Muscle layer of duodenum (tissue), 2 donors: ENCODE measurements around the gene GTF2H2C.
"Not testable (repeated sequence)": the region's sequence is repeated elsewhere in the genome, so short reads cannot be mapped to it uniquely, and the experiment has no call there.

Experiments
- H3K27ac ChIP-seq: one replicate; pipeline ENCODE4 v1.7.0; 2013; ENCODE audit warnings: mild to moderate bottlenecking, low read length
- H3K27me3 ChIP-seq: one replicate; pipeline ENCODE4 v1.7.0; 2013; ENCODE audit warnings: low read depth, mild to moderate bottlenecking, control low read depth, low read length
- H3K36me3 ChIP-seq, 2 donors: one replicate each; pipeline ENCODE4 v1.7.0; 2013; ENCODE audit warnings: low read length in 2 of 2, control low read depth in 1 of 2, mild to moderate bottlenecking in 1 of 2; ENCODE audit not compliant: insufficient read depth in 2 of 2, control insufficient read depth in 1 of 2
- H3K4me1 ChIP-seq, 2 donors: one replicate each; pipeline ENCODE4 v1.7.0; 2013; ENCODE audit warnings: low read length in 2 of 2, mild to moderate bottlenecking in 2 of 2, control low read depth in 1 of 2, moderate library complexity in 1 of 2; ENCODE audit not compliant: insufficient read depth in 2 of 2, control insufficient read depth in 1 of 2
- H3K4me3 ChIP-seq, 2 donors: one replicate each; pipeline ENCODE4 v1.7.0; 2013; ENCODE audit warnings: low read length in 2 of 2, low read depth in 1 of 2, mild to moderate bottlenecking in 1 of 2
- H3K9me3 ChIP-seq, 2 donors: one replicate each; pipeline ENCODE4 v1.7.0; 2013; ENCODE audit warnings: low read length in 2 of 2, control low read depth in 1 of 2, mild to moderate bottlenecking in 1 of 2; ENCODE audit not compliant: control insufficient read depth in 1 of 2
- donor health status: healthy.

The GTF2H2C gene

DNA sequence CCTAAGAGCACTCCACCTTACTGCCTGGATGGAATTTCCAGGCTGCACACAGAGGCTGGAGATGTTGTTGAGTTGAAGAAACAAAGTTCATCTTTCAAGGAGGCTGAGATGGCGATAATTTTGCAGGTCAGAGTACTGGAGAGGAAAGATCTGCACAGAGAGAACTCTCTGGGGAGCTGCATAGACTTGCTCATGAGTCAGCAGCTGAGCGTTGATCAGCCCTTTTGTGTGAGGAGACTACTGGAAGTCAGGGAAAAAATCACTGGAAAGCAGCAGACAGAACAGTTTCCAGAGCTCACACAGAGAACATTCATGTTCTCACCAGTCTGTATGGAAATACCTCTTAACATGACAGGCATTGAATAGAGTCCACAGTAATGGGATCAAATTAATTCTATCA lies 23.4 kb downstream of the GTF2H2C start:
- not testable (repeated sequence) for H3K27me3 ChIP-seq, H3K9me3 ChIP-seq, H3K36me3 ChIP-seq

DNA sequence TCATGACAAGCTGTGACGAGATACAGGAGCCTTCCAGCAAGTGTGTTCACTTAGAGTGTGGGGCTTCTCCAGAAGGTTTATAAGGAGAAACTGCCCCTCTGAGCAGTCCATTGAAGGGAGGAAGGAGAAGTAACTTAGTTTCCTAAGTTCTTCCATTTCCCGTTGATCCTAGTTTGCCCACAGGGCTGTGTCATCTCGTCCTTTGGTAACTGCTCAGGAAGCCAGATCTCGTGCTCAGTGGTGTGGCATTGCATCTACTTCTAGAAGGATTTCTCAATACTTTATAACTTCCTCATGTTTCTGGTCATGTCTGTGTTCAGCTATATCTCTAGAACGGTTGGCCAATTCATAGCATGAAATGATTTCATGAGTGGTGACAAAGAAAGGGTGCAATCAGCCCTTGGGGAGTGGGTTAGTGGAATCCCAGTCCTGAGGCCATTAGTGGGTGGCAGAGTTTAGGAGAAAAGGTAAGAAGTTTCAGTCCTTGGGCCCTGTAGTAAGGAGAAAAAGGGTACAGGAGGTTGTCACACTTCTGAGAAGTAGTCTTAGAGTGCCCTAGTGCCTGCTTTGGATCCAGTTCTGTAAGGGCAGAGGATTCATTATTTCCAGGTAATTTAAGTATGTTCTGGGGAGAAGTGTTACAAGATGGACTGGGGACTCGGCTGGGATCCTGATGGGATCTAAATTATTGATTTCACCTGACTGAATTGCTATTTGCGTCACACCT lies 36.3 kb downstream of the GTF2H2C start:
- H3K9me3 ChIP-seq, H3K4me3 ChIP-seq, H3K36me3 ChIP-seq, H3K4me1 ChIP-seq, H3K27me3 ChIP-seq, H3K27ac ChIP-seq: not testable (repeated sequence)

More for the DNA sequence above, 23.4 kb downstream of the GTF2H2C start:
- H3K4me1 ChIP-seq, H3K4me3 ChIP-seq, H3K27ac ChIP-seq: not testable (repeated sequence)

DNA sequence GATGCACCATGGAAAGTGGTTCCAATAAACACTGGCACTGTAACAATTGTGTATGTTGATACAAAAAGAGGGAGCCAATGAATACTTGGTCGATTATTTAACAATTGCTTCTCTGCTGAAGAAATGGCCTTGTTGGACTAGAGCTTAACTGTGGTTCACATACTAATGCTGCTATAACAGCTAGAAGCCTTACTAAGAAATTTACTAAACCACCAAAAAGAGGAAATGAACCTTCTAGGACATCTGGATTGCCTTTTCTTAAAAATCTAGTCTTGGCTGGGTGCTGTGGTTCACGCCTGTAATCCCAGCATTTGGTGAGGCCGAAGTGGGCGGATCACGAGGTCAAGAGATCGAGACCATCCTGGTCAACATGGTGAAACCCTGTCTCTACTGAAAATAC lies 42.0 kb downstream of the GTF2H2C start:
- H3K27me3 ChIP-seq, H3K4me3 ChIP-seq, H3K9me3 ChIP-seq, H3K27ac ChIP-seq, H3K4me1 ChIP-seq, H3K36me3 ChIP-seq: not testable (repeated sequence)

DNA sequence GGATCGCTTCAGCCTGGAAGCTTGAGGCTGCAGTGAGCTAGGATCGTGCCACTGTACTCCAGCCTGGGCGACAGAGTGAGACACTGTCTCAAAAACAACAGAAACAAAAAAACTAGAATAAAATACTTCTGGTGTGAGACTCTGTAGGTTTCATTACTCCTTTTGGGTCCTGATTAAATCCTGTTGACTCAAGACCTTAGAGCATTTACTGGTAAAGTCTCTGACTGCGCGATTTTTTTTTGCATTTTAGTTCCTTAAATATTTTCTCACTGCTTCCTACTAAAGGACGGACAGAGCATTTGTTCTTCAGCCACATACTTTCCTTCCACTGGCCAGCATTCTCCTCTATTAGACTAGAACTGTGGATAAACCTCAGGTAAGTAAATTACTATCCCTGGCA lies 46.8 kb downstream of the GTF2H2C start:
- not testable (repeated sequence) for H3K27me3 ChIP-seq, H3K27ac ChIP-seq, H3K4me1 ChIP-seq, H3K9me3 ChIP-seq, H3K36me3 ChIP-seq, H3K4me3 ChIP-seq

DNA sequence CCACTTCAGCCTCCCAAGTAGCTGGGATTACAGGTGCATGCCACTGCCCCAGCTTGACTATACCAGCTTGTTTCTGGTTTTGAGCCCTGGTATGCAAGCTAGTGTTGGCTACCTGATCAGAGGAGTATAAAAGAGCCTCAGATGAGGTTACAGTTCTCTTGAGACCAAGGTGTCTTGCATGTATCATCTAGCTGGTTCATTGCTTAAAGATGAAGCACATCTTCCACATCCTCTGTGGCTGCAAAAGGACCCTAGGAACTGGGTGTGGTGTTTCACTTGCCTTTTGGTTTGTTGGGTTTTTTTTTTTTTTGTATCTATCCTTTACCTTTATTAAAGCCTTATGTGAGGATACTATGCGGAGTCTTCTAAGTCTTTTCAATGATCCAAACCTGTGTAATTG lies 47.8 kb downstream of the GTF2H2C start:
- not testable (repeated sequence) for H3K4me1 ChIP-seq, H3K4me3 ChIP-seq, H3K27me3 ChIP-seq, H3K9me3 ChIP-seq, H3K27ac ChIP-seq, H3K36me3 ChIP-seq

DNA sequence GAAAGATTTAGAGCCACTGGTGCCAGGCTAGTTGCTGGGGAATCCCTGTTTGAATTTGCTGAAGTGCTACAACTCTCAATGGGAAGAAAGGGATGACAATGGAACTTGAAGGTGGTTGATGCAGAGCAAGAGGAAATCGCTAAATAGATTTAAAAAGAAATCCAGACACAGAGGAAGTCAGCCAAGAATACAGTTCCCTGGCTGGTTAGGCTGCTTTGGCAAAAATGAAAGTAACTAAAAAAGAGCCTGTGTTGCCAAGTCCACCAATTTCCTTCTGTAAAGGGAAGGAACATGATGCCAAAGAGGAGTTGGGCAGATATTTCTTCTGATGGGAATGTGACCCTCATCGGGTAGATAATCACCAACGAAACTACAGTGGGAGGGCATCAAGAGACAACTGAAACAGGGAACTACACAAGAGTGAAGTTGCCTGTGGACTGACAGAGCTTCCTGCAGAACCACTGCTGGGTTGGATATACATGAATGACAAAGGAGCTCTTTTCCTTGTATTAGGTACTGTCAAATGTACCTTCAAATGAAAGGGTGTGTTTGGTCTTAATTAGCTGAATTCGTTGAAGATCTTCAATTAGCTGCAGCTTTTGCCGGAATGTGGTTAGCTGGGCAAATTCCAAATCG lies 49.0 kb downstream of the GTF2H2C start:
- not testable (repeated sequence) for H3K27me3 ChIP-seq, H3K27ac ChIP-seq, H3K4me3 ChIP-seq, H3K9me3 ChIP-seq, H3K4me1 ChIP-seq, H3K36me3 ChIP-seq

DNA sequence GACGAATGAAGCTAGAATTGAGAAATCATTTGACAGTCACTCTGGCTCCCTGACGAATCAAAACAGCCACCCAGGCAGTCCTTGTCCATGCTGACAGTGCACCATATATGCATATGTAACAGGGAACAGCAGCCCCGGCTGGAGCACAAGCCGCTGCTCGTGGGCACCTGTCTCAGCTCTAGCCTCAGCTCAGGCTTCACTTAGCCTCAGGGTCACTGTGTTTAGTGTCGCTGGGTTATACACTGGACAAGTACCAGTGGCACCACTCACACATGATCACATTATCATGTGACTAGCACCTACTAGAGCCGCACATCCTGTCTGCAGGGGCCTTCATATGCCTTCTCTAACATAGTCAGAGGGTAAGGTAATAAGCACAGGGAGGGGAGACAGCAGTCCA lies 54.9 kb downstream of the GTF2H2C start:
- not testable (repeated sequence) for H3K36me3 ChIP-seq, H3K9me3 ChIP-seq, H3K27ac ChIP-seq, H3K27me3 ChIP-seq, H3K4me3 ChIP-seq, H3K4me1 ChIP-seq

DNA sequence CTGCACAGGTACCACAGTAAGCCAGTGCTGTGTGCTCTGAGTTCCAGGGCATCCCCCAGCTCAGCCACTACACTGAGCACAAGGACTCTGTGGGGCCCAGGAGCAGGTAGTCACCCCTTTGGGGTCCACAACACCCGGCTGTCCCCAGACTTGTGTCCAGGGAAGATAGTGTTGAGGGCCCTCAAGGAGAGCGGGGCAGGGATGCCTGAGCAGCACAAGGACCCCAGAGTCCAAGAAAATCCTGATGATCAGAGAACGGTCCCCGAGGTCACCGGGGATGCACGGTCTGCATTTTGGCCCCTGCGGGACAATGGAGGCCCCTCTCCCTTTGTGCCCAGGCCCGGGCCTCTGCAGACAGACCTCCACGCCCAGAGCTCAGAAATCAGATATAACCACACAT lies 71.9 kb downstream of the GTF2H2C start:
- H3K4me1 ChIP-seq, H3K36me3 ChIP-seq, H3K4me3 ChIP-seq, H3K9me3 ChIP-seq, H3K27ac ChIP-seq, H3K27me3 ChIP-seq: not testable (repeated sequence)
